Stomach smooth muscle (tissue), 2 donors: ENCODE data around the gene NXNL2.

Experiments
- H3K27ac ChIP-seq: one replicate; pipeline ENCODE4 v1.7.0; 2013; ENCODE audit warnings: mild to moderate bottlenecking, low read length, inconsistent platforms
- H3K27me3 ChIP-seq, 2 donors: one replicate each; pipeline ENCODE4 v1.7.0; 2013; ENCODE audit warnings: low read length in 2 of 2; ENCODE audit not compliant: insufficient read depth in 2 of 2, control insufficient read depth in 1 of 2
- H3K36me3 ChIP-seq, 2 donors: one replicate each; pipeline ENCODE4 v1.7.0; 2013; ENCODE audit warnings: low read length in 2 of 2; ENCODE audit not compliant: control insufficient read depth in 2 of 2, insufficient read depth in 2 of 2
- H3K4me1 ChIP-seq: one replicate; pipeline ENCODE4 v1.7.0; 2013; ENCODE audit warnings: low read length; ENCODE audit not compliant: control insufficient read depth, insufficient read depth
- H3K4me3 ChIP-seq, 2 donors: one replicate each; pipeline ENCODE4 v1.7.0; 2013; ENCODE audit warnings: low read length in 2 of 2
- H3K9ac ChIP-seq, 2 donors: one replicate each; pipeline ENCODE4 v1.7.0; 2013; ENCODE audit warnings: low read length in 2 of 2, mild to moderate bottlenecking in 1 of 2
- H3K9me3 ChIP-seq, 2 donors: one replicate each; pipeline ENCODE4 v1.7.0; 2013; ENCODE audit warnings: low read length in 2 of 2; ENCODE audit not compliant: control insufficient read depth in 2 of 2
- donor health status: healthy.
- donor health status: Pancreatic carcinoma.

Gene NXNL2

GRCh38 chr9:88580961-88581360 is 46.0 kb downstream of the NXNL2 start:
- H3K36me3 ChIP-seq: no peaks in the 10 kb centered on the region
- H3K27ac ChIP-seq: no peak overlapping the region
- no peaks in the 10 kb centered on the region for H3K27me3 ChIP-seq
- H3K4me3 ChIP-seq: no peak overlapping the region
- peaks cover 15% of the 10 kb centered on the region for H3K4me1 ChIP-seq
- H3K9ac ChIP-seq: no peak overlapping the region
- peaks cover 3 to 11% of the 10 kb centered on the region in 2 donors for H3K9me3 ChIP-seq

- no peaks in the 10 kb centered on the region for H3K27me3 ChIP-seq
- H3K4me3 ChIP-seq: no peak overlapping the region
- no peak overlapping the region for H3K9ac ChIP-seq
- no peaks in the 10 kb centered on the region for H3K36me3 ChIP-seq
- H3K9me3 ChIP-seq: peaks cover 3 to 11% of the 10 kb centered on the region in 2 donors
- peaks cover 17% of the 10 kb centered on the region for H3K4me1 ChIP-seq
- H3K27ac ChIP-seq: peak overlapping the region; percentile 71
Observed at GRCh38 chr9:88583901-88584596, 49.1 kb downstream of the NXNL2 start.

- Histone ChIP-seq H3K36me3 (no peaks in the 10 kb centered on the region), H3K27ac (no peak overlapping the region), H3K27me3 (no peaks in the 10 kb centered on the region), H3K4me1 (peaks cover 17% of the 10 kb centered on the region), H3K9ac (no peak overlapping the region), H3K9me3 (peaks cover 3 to 11% of the 10 kb centered on the region in 2 donors), H3K4me3 (no peak overlapping the region)
Observed at GRCh38 chr9:88585426-88585825, 50.4 kb downstream of the NXNL2 start.

- H3K4me3 ChIP-seq: no peak overlapping the region
- H3K4me1 ChIP-seq: peaks cover 17% of the 10 kb centered on the region
- H3K9ac ChIP-seq: no peak overlapping the region
- no peak overlapping the region for H3K27ac ChIP-seq
- no peaks in the 10 kb centered on the region for H3K27me3 ChIP-seq
- H3K9me3 ChIP-seq: peaks cover 3 to 11% of the 10 kb centered on the region in 2 donors
- no peaks in the 10 kb centered on the region for H3K36me3 ChIP-seq
Observed at GRCh38 chr9:88586452-88586851, 51.5 kb downstream of the NXNL2 start.

GRCh38 chr9:88587182-88587581 is 52.2 kb downstream of the NXNL2 start:
- H3K36me3 ChIP-seq: no peaks in the 10 kb centered on the region
- H3K9me3 ChIP-seq: peaks cover 3 to 11% of the 10 kb centered on the region in 2 donors
- no peak overlapping the region for H3K9ac ChIP-seq
- H3K4me3 ChIP-seq: no peak overlapping the region
- peaks cover 17% of the 10 kb centered on the region for H3K4me1 ChIP-seq
- no peaks in the 10 kb centered on the region for H3K27me3 ChIP-seq
- no peak overlapping the region for H3K27ac ChIP-seq

GRCh38 chr9:88587885-88588649 is 53.1 kb downstream of the NXNL2 start:
- peaks cover 2 to 8% of the 10 kb centered on the region in 2 donors for H3K9me3 ChIP-seq
- H3K36me3 ChIP-seq: no peaks in the 10 kb centered on the region
- H3K9ac ChIP-seq: no peak overlapping the region
- H3K4me1 ChIP-seq: peaks cover 17% of the 10 kb centered on the region
- H3K4me3 ChIP-seq: no peak overlapping the region
- no peak overlapping the region for H3K27ac ChIP-seq
- H3K27me3 ChIP-seq: no peaks in the 10 kb centered on the region

- H3K27ac ChIP-seq: no peak overlapping the region
- H3K9ac ChIP-seq: no peak overlapping the region
- H3K27me3 ChIP-seq: no peaks in the 10 kb centered on the region
- H3K4me1 ChIP-seq: peaks cover 9% of the 10 kb centered on the region
- H3K9me3 ChIP-seq: no peaks in the 10 kb centered on the region
- no peaks in the 10 kb centered on the region for H3K36me3 ChIP-seq
- no peak overlapping the region for H3K4me3 ChIP-seq
Observed at GRCh38 chr9:88589656-88590055, 54.7 kb downstream of the NXNL2 start.

GRCh38 chr9:88590558-88591146 is 55.7 kb downstream of the NXNL2 start:
- Histone ChIP-seq H3K36me3 (no peaks in the 10 kb centered on the region), H3K4me3 (no peak overlapping the region), H3K4me1 (peaks cover 8% of the 10 kb centered on the region), H3K27me3 (no peaks in the 10 kb centered on the region), H3K9me3 (no peaks in the 10 kb centered on the region), H3K9ac (no peak overlapping the region), H3K27ac (no peak overlapping the region)

- H3K4me1 ChIP-seq: no peaks in the 10 kb centered on the region
- no peak overlapping the region for H3K9ac ChIP-seq
- H3K36me3 ChIP-seq: no peaks in the 10 kb centered on the region
- H3K27me3 ChIP-seq: no peaks in the 10 kb centered on the region
- H3K9me3 ChIP-seq: no peaks in the 10 kb centered on the region
- no peak overlapping the region for H3K27ac ChIP-seq
- no peak overlapping the region for H3K4me3 ChIP-seq
Observed at GRCh38 chr9:88593537-88594185, 58.7 kb downstream of the NXNL2 start.
